ENCODE results near the gene PANK4. TPM values are rescaled to one million over a fixed set of nuclear protein-coding genes. Genes with fewer than 3 reads are reported as not detected.

The PANK4 gene
- total and polyA plus RNA-seq, 9 donors, result 19.7 to 30.2 (median 22.5) TPM

DNA sequence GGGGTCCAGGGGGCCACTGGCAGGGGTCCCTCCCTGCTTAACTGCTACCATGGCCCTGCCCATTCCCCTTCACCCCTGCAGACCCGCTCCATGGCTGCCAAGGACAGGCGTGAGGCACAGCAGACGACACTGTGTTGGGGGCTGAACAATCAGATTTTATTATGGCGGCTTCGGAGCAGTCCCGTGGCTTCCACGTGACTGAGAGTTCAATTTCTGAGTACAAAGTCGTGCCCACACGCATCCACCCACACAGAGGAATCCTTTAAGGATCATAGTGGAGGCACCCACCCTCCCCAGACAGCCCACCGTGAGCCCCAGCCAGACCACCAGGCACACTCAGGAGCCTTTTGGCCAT is 2.2 kb upstream of the PANK4 start:
- 39% methylated on average over 8 of the region's 10 CpGs for WGBS (ENCODE audit: insufficient coverage)
- Histone ChIP-seq H3K4me1 (ENCODE audit: control insufficient read depth, insufficient read depth, low read length) (peaks cover 81% of the 10 kb centered on the region), H3K9me3 (replicated peaks; ENCODE audit: control insufficient read depth, low read depth, low read length) (no peaks in the 10 kb centered on the region), H3K27ac (ENCODE audit: low read length) (no peak overlapping the region), H3K4me3 (ENCODE audit: low read length) (no peak overlapping the region), H3K27me3 (ENCODE audit: control insufficient read depth, insufficient read depth, low read length) (peaks cover 56% of the 10 kb centered on the region), H3K36me3 (ENCODE audit: control insufficient read depth, insufficient read depth, low read length) (no peaks in the 10 kb centered on the region)
- no peak for DNase-seq

DNA sequence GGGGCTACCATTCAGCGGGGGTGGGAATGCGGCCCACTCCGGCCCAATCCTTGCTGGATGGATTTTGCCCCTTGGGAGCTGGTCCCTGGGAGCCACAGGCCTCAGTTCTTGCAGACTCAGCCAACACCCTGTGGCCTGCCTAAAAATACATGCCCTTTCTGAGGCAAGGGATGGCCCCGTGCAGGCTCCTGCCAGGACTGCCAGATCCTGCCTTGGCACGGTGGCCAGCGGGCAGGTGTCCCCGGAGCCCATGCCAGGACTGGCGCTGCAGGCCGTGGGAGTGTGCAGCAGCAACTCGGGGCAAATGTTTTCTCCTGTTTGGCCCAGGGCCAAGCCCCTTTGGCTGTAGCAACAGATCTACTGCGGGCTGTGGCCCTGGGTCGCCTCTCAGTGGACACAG is 1.6 kb upstream of the PANK4 start:
- DNase-seq, result no peak
- 77% methylated on average over 11 of the region's 12 CpGs for WGBS (ENCODE audit: insufficient coverage)

DNA sequence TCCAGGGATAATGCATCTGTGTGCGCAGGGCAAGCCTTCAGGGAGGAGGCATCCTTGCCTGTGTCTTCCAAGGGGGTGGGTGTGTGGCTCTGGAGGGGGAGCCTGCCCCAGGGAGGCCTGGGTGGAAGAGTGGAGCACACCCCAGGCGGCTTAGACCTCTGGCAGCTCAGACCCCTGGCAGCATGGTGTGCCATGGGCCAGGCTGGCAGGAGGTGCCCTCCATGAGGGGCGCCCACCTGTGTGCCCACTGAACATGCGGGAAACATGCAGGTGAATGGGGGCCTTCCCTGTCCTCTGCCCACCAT is 1.1 kb upstream of the PANK4 start:
- no peak overlapping the region for H3K27ac ChIP-seq (ENCODE audit: low read length)
- H3K4me1 ChIP-seq (ENCODE audit: control insufficient read depth, insufficient read depth, low read length), result peaks cover 75% of the 10 kb centered on the region
- no peaks in the 10 kb centered on the region for H3K9me3 ChIP-seq (replicated peaks; ENCODE audit: control insufficient read depth, low read depth, low read length)
- 89% methylated on average over 4 of the region's 4 CpGs for WGBS (ENCODE audit: insufficient coverage)
- H3K4me3 ChIP-seq (ENCODE audit: low read length), result no peak overlapping the region
- no peak for DNase-seq
- H3K27me3 ChIP-seq (ENCODE audit: control insufficient read depth, insufficient read depth, low read length), result peaks cover 45% of the 10 kb centered on the region
- peaks cover 2% of the 10 kb centered on the region for H3K36me3 ChIP-seq (ENCODE audit: control insufficient read depth, insufficient read depth, low read length)

More for the DNA sequence above, 1.6 kb upstream of the PANK4 start:
- H3K27me3 ChIP-seq (ENCODE audit: control insufficient read depth, insufficient read depth, low read length), result peaks cover 50% of the 10 kb centered on the region
- no peaks in the 10 kb centered on the region for H3K36me3 ChIP-seq (ENCODE audit: control insufficient read depth, insufficient read depth, low read length)
- no peak overlapping the region for H3K4me3 ChIP-seq (ENCODE audit: low read length)
- H3K9me3 ChIP-seq (replicated peaks; ENCODE audit: control insufficient read depth, low read depth, low read length), result no peaks in the 10 kb centered on the region
- no peak overlapping the region for H3K27ac ChIP-seq (ENCODE audit: low read length)
- peaks cover 78% of the 10 kb centered on the region for H3K4me1 ChIP-seq (ENCODE audit: control insufficient read depth, insufficient read depth, low read length)

DNA sequence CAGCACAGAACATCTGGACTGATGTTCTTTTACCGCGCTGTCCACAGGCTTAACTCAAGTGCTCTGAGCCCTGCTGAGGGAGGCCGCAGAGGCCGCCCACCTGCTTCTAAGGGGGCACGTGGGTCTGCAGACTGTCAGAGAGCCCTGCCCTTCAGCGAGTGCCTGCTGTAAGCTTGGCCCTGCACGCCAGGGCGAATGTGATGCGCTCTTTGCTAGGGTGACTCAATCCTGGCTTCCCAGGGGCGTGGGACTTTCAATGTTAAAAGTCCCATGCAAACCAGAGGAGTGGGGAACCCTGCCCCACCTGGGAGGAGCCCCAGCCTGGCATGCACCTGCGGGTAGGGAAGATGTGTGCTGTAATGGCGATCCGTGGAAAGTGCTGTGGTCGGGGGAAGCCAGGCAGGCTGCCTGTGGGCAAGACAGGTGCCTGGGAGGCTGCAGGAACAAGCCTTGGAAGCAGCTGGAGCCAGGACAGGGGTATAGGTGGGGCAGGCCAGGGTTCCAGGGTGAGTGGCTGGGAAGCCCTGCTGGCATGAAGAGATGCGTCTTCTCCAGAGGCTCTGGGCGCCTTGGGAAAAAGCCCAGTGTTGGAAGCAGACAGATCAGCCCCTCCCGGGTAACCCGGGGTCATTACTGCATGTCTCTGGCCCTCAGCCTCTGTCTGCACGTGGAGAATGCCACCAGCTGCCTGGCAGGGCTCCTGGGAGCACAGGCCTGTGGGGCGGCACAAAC is 594 bp upstream of the PANK4 start:
- peak; percentile 72 for DNase-seq

DNA sequence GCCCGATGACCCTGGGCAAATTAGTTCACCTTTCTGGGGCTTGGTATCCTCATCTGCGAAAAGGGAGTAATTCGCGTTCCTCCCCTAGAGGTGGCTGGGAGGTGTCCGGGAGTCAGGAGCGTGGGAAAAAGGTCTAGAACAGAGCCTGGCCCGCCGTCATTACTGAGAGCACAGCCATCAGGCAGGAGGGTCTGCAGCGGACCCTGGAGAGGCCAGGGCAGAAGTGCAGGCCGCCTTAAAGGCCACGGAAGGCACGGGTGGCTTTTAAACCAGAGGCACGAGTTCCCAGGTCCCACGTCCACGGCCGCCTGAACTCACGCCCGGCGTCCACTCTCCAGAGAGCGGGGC is 850 bp downstream of the PANK4 start:
- Histone ChIP-seq H3K27me3 (ENCODE audit: control insufficient read depth, insufficient read depth, low read length) (peaks cover 25% of the 10 kb centered on the region), H3K36me3 (ENCODE audit: control insufficient read depth, insufficient read depth, low read length) (peaks cover 13% of the 10 kb centered on the region), H3K4me3 (ENCODE audit: low read length) (peak overlapping the region; percentile 91), H3K4me1 (ENCODE audit: control insufficient read depth, insufficient read depth, low read length) (peaks cover 58% of the 10 kb centered on the region), H3K9me3 (replicated peaks; ENCODE audit: control insufficient read depth, low read depth, low read length) (no peaks in the 10 kb centered on the region), H3K27ac (ENCODE audit: low read length) (no peak overlapping the region)
- DNase-seq, result no peak
- 2% methylated on average over 19 of the region's 20 CpGs for WGBS (ENCODE audit: insufficient coverage)

More for the DNA sequence above, 594 bp upstream of the PANK4 start:
- peaks cover 40% of the 10 kb centered on the region for H3K27me3 ChIP-seq (ENCODE audit: control insufficient read depth, insufficient read depth, low read length)
- no peaks in the 10 kb centered on the region for H3K9me3 ChIP-seq (replicated peaks; ENCODE audit: control insufficient read depth, low read depth, low read length)
- H3K4me1 ChIP-seq (ENCODE audit: control insufficient read depth, insufficient read depth, low read length), result peaks cover 71% of the 10 kb centered on the region
- 25% methylated on average over 19 of the region's 20 CpGs for WGBS (ENCODE audit: insufficient coverage)
- H3K36me3 ChIP-seq (ENCODE audit: control insufficient read depth, insufficient read depth, low read length), result peaks cover 2% of the 10 kb centered on the region
- H3K4me3 ChIP-seq (ENCODE audit: low read length), result peak overlapping the region; percentile 42
- H3K27ac ChIP-seq (ENCODE audit: low read length), result peak overlapping the region; percentile 62

DNA sequence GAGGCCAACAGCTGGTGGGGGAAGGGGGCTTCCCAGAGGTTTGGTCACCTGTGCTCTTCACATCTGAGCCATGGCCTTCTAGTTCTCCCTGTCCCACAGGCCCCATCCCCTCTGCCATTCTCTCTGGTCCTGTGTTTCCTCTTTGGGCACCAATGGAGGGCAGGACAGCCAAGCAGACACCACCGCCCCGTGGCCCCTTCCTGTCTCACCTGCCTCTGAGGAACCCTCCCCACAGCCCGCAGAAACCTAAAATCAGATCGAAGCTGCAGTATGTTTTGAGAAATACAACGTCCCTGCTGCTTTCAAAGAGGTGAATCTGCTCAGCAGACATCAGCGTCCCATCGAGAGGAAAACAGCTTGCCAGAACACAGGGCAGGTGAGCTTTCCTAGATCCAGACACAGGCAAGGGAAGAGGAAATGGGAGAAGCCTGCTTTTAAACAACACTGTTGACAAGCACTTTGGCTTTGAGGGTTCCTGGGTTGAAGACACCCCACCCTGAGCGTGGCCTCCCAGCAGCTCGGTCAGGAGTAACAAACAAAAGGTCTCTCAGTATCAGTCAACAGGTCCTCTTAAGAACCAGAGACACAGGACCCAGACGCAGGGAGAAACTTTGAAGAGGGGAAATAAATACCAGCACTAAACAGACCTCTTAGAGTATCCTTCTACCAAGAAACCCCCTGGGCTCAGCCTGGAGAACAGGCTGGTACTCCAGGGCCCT is 2.3 kb downstream of the PANK4 start:
- Histone ChIP-seq H3K4me1 (ENCODE audit: control insufficient read depth, insufficient read depth, low read length) (peaks cover 48% of the 10 kb centered on the region), H3K36me3 (ENCODE audit: control insufficient read depth, insufficient read depth, low read length) (peaks cover 27% of the 10 kb centered on the region), H3K27me3 (ENCODE audit: control insufficient read depth, insufficient read depth, low read length) (peaks cover 14% of the 10 kb centered on the region), H3K9me3 (replicated peaks; ENCODE audit: control insufficient read depth, low read depth, low read length) (no peaks in the 10 kb centered on the region), H3K4me3 (ENCODE audit: low read length) (no peak overlapping the region), H3K27ac (ENCODE audit: low read length) (no peak overlapping the region)
- WGBS (ENCODE audit: insufficient coverage), result 64% methylated on average over 6 of the region's 10 CpGs
- no peak for DNase-seq

DNA sequence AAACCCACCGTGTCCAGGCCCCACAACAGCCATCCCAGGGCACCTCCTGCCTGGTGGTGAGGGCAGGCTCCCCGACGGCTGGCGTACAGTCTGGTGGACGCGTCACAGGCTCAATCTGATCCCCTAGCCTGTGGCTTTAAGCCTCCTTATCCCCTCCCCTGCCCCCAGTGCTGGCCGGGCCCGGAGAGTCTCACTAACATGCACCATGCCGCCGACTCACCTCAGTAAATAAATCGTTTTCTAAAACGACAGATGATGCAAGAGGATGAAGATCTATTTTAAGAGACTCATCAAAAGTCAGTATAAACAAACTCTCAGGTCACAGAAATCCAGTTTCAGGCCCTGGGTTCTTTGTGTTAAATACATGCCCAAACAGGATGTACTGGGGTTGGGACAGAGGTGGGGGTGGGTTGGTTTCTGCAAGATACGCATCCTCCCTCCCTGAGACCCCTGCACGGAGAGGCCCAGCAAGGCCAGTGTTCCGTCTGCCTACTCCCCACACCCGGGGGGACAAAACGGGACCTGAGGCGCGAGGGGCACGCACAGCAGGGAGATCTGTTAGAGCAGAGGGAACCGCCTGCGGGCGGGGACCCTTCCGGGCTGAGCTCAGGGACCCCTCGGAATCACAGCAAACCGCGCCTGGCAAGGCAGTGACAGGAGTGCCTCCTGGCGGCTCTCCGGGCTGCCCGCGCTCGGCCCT is 3.1 kb downstream of the PANK4 start:
- peaks cover 7% of the 10 kb centered on the region for H3K27me3 ChIP-seq (ENCODE audit: control insufficient read depth, insufficient read depth, low read length)
- H3K27ac ChIP-seq (ENCODE audit: low read length), result no peak overlapping the region
- H3K4me3 ChIP-seq (ENCODE audit: low read length), result no peak overlapping the region
- peaks cover 41% of the 10 kb centered on the region for H3K4me1 ChIP-seq (ENCODE audit: control insufficient read depth, insufficient read depth, low read length)
- H3K9me3 ChIP-seq (replicated peaks; ENCODE audit: control insufficient read depth, low read depth, low read length), result no peaks in the 10 kb centered on the region
- 52% methylated on average over 21 of the region's 32 CpGs for WGBS (ENCODE audit: insufficient coverage)
- DNase-seq, result no peak
- peaks cover 34% of the 10 kb centered on the region for H3K36me3 ChIP-seq (ENCODE audit: control insufficient read depth, insufficient read depth, low read length)

DNA sequence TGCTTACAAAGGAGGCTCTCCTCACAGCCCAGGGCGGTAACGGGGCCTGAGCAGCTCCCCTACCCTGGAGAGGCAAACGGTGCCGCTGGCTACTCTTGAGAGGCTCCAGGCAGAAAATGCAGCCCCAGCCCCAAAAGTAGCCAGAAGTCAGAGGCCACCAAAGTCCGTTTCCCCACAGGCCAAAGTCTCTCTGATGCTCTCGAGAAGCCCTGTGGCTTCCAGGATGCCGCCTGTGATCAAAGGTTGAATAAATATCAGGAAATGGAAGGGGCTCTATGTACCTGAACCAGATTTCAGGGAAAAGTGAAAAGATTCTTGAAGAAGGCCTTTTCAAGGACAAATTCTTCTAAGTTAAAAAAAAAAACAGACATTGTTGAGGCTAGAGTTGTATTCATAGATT is 4.2 kb downstream of the PANK4 start:
- H3K27me3 ChIP-seq (ENCODE audit: control insufficient read depth, insufficient read depth, low read length), result peaks cover under 1% of the 10 kb centered on the region
- no peak for DNase-seq
- no peak overlapping the region for H3K27ac ChIP-seq (ENCODE audit: low read length)
- H3K36me3 ChIP-seq (ENCODE audit: control insufficient read depth, insufficient read depth, low read length), result peaks cover 45% of the 10 kb centered on the region
- H3K9me3 ChIP-seq (replicated peaks; ENCODE audit: control insufficient read depth, low read depth, low read length), result no peaks in the 10 kb centered on the region
- H3K4me1 ChIP-seq (ENCODE audit: control insufficient read depth, insufficient read depth, low read length), result peaks cover 29% of the 10 kb centered on the region
- no peak overlapping the region for H3K4me3 ChIP-seq (ENCODE audit: low read length)
- 87% methylated on average over 7 of the region's 7 CpGs for WGBS (ENCODE audit: insufficient coverage)

DNA sequence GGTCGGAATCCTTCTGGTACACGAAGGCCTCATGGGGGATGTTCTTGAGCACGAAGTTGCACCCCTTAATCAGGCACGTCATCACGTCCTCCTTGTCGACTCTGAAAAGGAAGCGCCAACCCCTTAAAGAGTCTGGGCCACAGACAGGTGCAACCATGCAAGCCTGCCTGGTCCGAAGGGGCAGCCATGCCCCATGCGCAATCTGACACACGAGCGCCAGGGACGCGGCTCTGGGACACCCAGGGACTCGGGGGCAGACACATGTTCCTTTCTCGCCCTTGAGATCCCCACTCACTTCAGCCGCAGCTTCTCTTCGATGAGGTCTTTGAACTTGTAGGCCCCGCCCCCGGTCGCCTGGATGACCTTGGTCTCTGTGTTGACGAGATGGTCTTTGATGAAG is 5.6 kb downstream of the PANK4 start:
- Histone ChIP-seq H3K27ac (ENCODE audit: low read length) (no peak overlapping the region), H3K9me3 (replicated peaks; ENCODE audit: control insufficient read depth, low read depth, low read length) (no peaks in the 10 kb centered on the region), H3K36me3 (ENCODE audit: control insufficient read depth, insufficient read depth, low read length) (peaks cover 59% of the 10 kb centered on the region), H3K4me1 (ENCODE audit: control insufficient read depth, insufficient read depth, low read length) (peaks cover 23% of the 10 kb centered on the region), H3K4me3 (ENCODE audit: low read length) (no peak overlapping the region), H3K27me3 (ENCODE audit: control insufficient read depth, insufficient read depth, low read length) (no peaks in the 10 kb centered on the region)
- WGBS (ENCODE audit: insufficient coverage), result 90% methylated on average over 20 of the region's 21 CpGs
- DNase-seq, result no peak

DNA sequence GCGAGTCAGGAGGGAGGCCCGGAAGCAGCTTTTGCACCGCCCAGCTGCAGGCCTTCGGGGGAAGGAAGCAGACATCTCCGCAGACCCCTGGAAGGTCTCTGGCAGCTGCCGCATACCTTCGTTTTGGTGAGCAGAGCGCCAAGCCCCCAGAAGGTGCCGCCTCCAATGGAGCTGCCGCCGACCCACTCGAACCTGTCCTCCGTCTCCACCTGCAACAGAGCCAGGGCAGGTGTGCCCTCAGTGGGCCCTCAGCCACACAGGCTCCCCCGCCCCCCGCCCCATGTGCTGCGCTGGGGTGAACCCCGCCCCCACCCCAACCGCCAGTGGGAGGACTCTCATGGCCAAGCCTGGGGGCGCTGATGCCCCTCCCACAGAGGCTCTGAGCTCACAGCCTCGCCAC is 6.2 kb downstream of the PANK4 start:
- H3K27ac ChIP-seq (ENCODE audit: low read length), result no peak overlapping the region

More for the DNA sequence above, 6.2 kb downstream of the PANK4 start:
- DNase-seq, result no peak
- WGBS (ENCODE audit: insufficient coverage), result 89% methylated on average over 12 of the region's 20 CpGs
- H3K27me3 ChIP-seq (ENCODE audit: control insufficient read depth, insufficient read depth, low read length), result no peaks in the 10 kb centered on the region
- H3K4me3 ChIP-seq (ENCODE audit: low read length), result no peak overlapping the region
- peaks cover 64% of the 10 kb centered on the region for H3K36me3 ChIP-seq (ENCODE audit: control insufficient read depth, insufficient read depth, low read length)
- H3K4me1 ChIP-seq (ENCODE audit: control insufficient read depth, insufficient read depth, low read length), result peaks cover 18% of the 10 kb centered on the region
- no peaks in the 10 kb centered on the region for H3K9me3 ChIP-seq (replicated peaks; ENCODE audit: control insufficient read depth, low read depth, low read length)
